OCI-LY7 (cell line): ENCODE data around the gene SPEM2. TPM values are rescaled to one million over a fixed set of nuclear protein-coding genes. Genes with fewer than 3 reads are reported as not detected.

Source experiments
- BruUV-seq: library from RNA; stranded (reverse); fragments of 400-500 nt; replicated peaks from 2 replicates; lab custom pipeline; 2021; lab: Mats Ljungman, UMichigan
- CTCF ChIA-PET: fragments of 300-600 bp; sonication (Branson Sonifier 250); formaldehyde crosslinking; loops from one replicate; lab custom pipeline; 2022; ENCODE audit warnings: antibody characterized with exemption; ENCODE audit not compliant: unreplicated experiment; lab: Charles Lee
- POLR2A ChIA-PET: fragments of 300-600 bp; sonication (Branson Sonifier 250); formaldehyde crosslinking; loops from one replicate; lab custom pipeline; 2022; ENCODE audit warnings: antibody characterized with exemption; lab: Charles Lee
- DNase-seq: peaks from one replicate; pipeline ENCODE4 v3.0.0-alpha.2; 2015; ENCODE audit warnings: low spot score
- H2AFZ ChIP-seq: fragments of 200-600 bp; sonication (generic), shearing (Covaris generic); 2 replicates; pipeline ENCODE4 v1.6.1; 2014; ENCODE audit warnings: mild to moderate bottlenecking, antibody characterized with exemption, low read length, moderate library complexity
- H3K27ac ChIP-seq: fragments of 200-600 bp; sonication (generic); 2 replicates; pipeline ENCODE4 v1.5.1; 2014; ENCODE audit warnings: mixed run types, low read depth, mild to moderate bottlenecking, moderate library complexity, low read length, inconsistent platforms; ENCODE audit not compliant: poor library complexity, severe bottlenecking
- H3K36me3 ChIP-seq: fragments of 200-600 bp; sonication (generic); 2 replicates; pipeline ENCODE4 v1.6.1; 2014; ENCODE audit warnings: mild to moderate bottlenecking, antibody characterized with exemption, low read length, moderate library complexity, mixed read lengths; ENCODE audit not compliant: insufficient read depth
- H3K4me1 ChIP-seq: fragments of 200-600 bp; sonication (generic); 2 replicates; pipeline ENCODE4 v1.5.1; 2014; ENCODE audit warnings: mild to moderate bottlenecking, low read length; ENCODE audit not compliant: insufficient read depth, poor library complexity, severe bottlenecking
- H3K4me2 ChIP-seq: fragments of 200-600 bp; sonication (generic); 2 replicates; pipeline ENCODE4 v1.6.1; 2014; ENCODE audit warnings: mild to moderate bottlenecking, low read length
- H3K4me3 ChIP-seq: fragments of 200-600 bp; sonication (generic); 2 replicates; pipeline ENCODE4 v1.5.1; 2014; ENCODE audit warnings: mild to moderate bottlenecking, low read depth, low read length; ENCODE audit not compliant: poor library complexity, severe bottlenecking
- H3K79me2 ChIP-seq: fragments of 200-600 bp; sonication (generic); 2 replicates; pipeline ENCODE4 v1.6.1; 2016; ENCODE audit warnings: low read depth, mild to moderate bottlenecking, low read length, moderate library complexity, mixed read lengths; ENCODE audit not compliant: insufficient read depth
- H3K9me2 ChIP-seq: fragments of 200-600 bp; sonication (generic); 2 replicates; pipeline ENCODE4 v1.6.1; 2016; ENCODE audit warnings: mild to moderate bottlenecking, low read length, mixed read lengths; ENCODE audit not compliant: insufficient read depth
- H3K9me3 ChIP-seq: fragments of 200-600 bp; sonication (generic); 2 replicates; pipeline ENCODE4 v1.6.1; 2014; ENCODE audit warnings: mild to moderate bottlenecking, mixed run types, low read length, mixed read lengths
- H4K20me1 ChIP-seq: fragments of 200-600 bp; sonication (generic); 2 replicates; pipeline ENCODE4 v1.6.1; 2014; ENCODE audit warnings: mild to moderate bottlenecking, antibody characterized with exemption, low read length, moderate library complexity, mixed read lengths; ENCODE audit not compliant: insufficient read depth
- CTCF ChIP-seq: fragments of 200-600 bp; sonication (generic); conservative IDR thresholded peaks from 2 replicates; pipeline ENCODE4 v1.5.1; 2014; ENCODE audit warnings: mild to moderate bottlenecking, antibody characterized with exemption, low read length, moderate library complexity, mixed read lengths
- EZH2phosphoT487 ChIP-seq: fragments of 200-600 bp; sonication (generic); IDR thresholded peaks from 2 replicates; pipeline ENCODE4 v1.6.1; 2018; ENCODE audit warnings: low read depth, borderline replicate concordance, mild to moderate bottlenecking, mixed run types, antibody characterized with exemption, low read length, moderate library complexity, mixed read lengths
- intact Hi-C: fragments of 100-400 bp; cut with micrococcal nuclease; formaldehyde crosslinking; loops from one replicate; pipeline ENCODE4 v1.10.0; 2022; ENCODE audit not compliant: unreplicated experiment
- total RNA-seq, 2 experiments: library from RNA; depleted of rRNA in 1 of 2; stranded (reverse); fragments of >200 nt in 1 of 2; shearing (Covaris generic) in 1 of 2; gene quantifications; 2 replicates each; pipeline ENCODE4 v1.2.3, GENCODE V29; 2014 to 2022

Gene SPEM2
- total RNA-seq, 2 experiments from 2014 or later, result not detected

GRCh38 chr17:7406235-7406825 lies 19.1 kb upstream of the SPEM2 start:
- no peak for DNase-seq
- Histone ChIP-seq H3K9me2 (no peaks in the 10 kb centered on the region), H2AFZ (no peak overlapping the region), H3K79me2 (no peaks in the 10 kb centered on the region), H3K4me3 (no peak overlapping the region), H3K4me2 (no peak overlapping the region), H3K27ac (no peak overlapping the region), H3K9me3 (no peaks in the 10 kb centered on the region), H4K20me1 (no peaks in the 10 kb centered on the region), H3K4me1 (peaks cover 6% of the 10 kb centered on the region), H3K36me3 (no peaks in the 10 kb centered on the region)
- ChIA-PET CTCF (no interaction called here), POLR2A (no interaction called here)
- no peak for TF ChIP-seq EZH2phosphoT487
- no peak for TF ChIP-seq CTCF
- intact Hi-C loops, result no loop called here
- no TSS peak for BruUV-seq

GRCh38 chr17:7407082-7407481 lies 18.3 kb upstream of the SPEM2 start:
- H2AFZ ChIP-seq, result no peak overlapping the region
- no peaks in the 10 kb centered on the region for H3K9me3 ChIP-seq
- DNase-seq, result no peak
- ChIA-PET POLR2A (no interaction called here), CTCF (no interaction called here)
- no TSS peak for BruUV-seq
- intact Hi-C loops, result no loop called here
- H3K4me3 ChIP-seq, result no peak overlapping the region
- TF ChIP-seq EZH2phosphoT487 (no peak), CTCF (no peak)
- H3K79me2 ChIP-seq, result no peaks in the 10 kb centered on the region
- no peaks in the 10 kb centered on the region for H4K20me1 ChIP-seq
- no peak overlapping the region for H3K27ac ChIP-seq
- H3K4me2 ChIP-seq, result no peak overlapping the region
- peaks cover 6% of the 10 kb centered on the region for H3K4me1 ChIP-seq
- no peaks in the 10 kb centered on the region for H3K36me3 ChIP-seq
- no peaks in the 10 kb centered on the region for H3K9me2 ChIP-seq

- Histone ChIP-seq H3K9me2 (no peaks in the 10 kb centered on the region), H3K36me3 (no peaks in the 10 kb centered on the region), H2AFZ (no peak within 1 kb of the TSS), H3K9me3 (no peaks in the 10 kb centered on the region), H3K4me2 (no peak within 1 kb of the TSS), H4K20me1 (no peaks in the 10 kb centered on the region), H3K79me2 (no peaks in the 10 kb centered on the region), H3K4me3 (no peak within 1 kb of the TSS), H3K27ac (no peak within 1 kb of the TSS), H3K4me1 (peaks cover 6% of the 10 kb centered on the region)
- DNase-seq, result no peak
- intact Hi-C loops, result no loop called here
- BruUV-seq, result no TSS peak
- TF ChIP-seq EZH2phosphoT487 (no peak), CTCF (no peak)
- CTCF ChIA-PET, result no interaction called here
- POLR2A ChIA-PET, result no interaction called here
Measured at GRCh38 chr17:7407485-7408251, 17.7 kb upstream of the SPEM2 start, which contains the start of gene NLGN2. Gene NLGN2, plus strand, starts transcription at chr17:7407845. Its CDS starts 411 bp downstream, at chr17:7408256.
